Measurements from ENCODE around the gene SLC46A2.

- TF ChIP-seq CTCF (IDR thresholded peaks at IDR 0.05; ENCODE audit: insufficient read depth, low read length, poor library complexity, severe bottlenecking), result no peak
- TF ChIP-seq EZH2phosphoT487 (conservative IDR thresholded peaks at IDR 0.05; ENCODE audit: low read length), result no peak
Measured at GRCh38 chr9:112861638-112862555, 28.8 kb downstream of the SLC46A2 start.
